Activated naive CD4-positive, alpha-beta T cell treated with anti-CD3 and anti-CD28 coated beads, Interleukin-2, amount 50 U/mL, for 16 hours (primary cell): ENCODE results near the gene SLCO3A1.
"Not testable (repeated sequence)": the region's sequence is repeated elsewhere in the genome, so short reads cannot be mapped to it uniquely, and the experiment has no call there.

Source experiments
- DNase-seq: peaks from one replicate; pipeline ENCODE4 v3.0.0-alpha.2; 2020

SLCO3A1 gene

GRCh38 chr15:92170897-92171296 lies 317.4 kb downstream of the SLCO3A1 start:
- no peak for DNase-seq

GRCh38 chr15:92178911-92179310 lies 325.4 kb downstream of the SLCO3A1 start:
- no peak for DNase-seq

- DNase-seq: no peak
Observed at GRCh38 chr15:92184142-92184541, 330.6 kb downstream of the SLCO3A1 start.

- DNase-seq: no peak
Observed at GRCh38 chr15:92184679-92185230, 331.2 kb downstream of the SLCO3A1 start.

GRCh38 chr15:92187975-92188374 lies 334.5 kb downstream of the SLCO3A1 start:
- no peak for DNase-seq

- DNase-seq: no peak
Observed at GRCh38 chr15:92189166-92189565, 335.7 kb downstream of the SLCO3A1 start.

GRCh38 chr15:92195241-92195640 lies 341.7 kb downstream of the SLCO3A1 start:
- DNase-seq: no peak

GRCh38 chr15:92196342-92196741 lies 342.8 kb downstream of the SLCO3A1 start:
- DNase-seq: no peak

GRCh38 chr15:92197746-92198145 lies 344.2 kb downstream of the SLCO3A1 start:
- DNase-seq: no peak

- DNase-seq: no peak
Observed at GRCh38 chr15:92200891-92201290, 347.4 kb downstream of the SLCO3A1 start.

GRCh38 chr15:92205255-92205739 lies 351.8 kb downstream of the SLCO3A1 start:
- no peak for DNase-seq

- not testable (repeated sequence) for DNase-seq
Observed at GRCh38 chr15:92207601-92208000, 354.1 kb downstream of the SLCO3A1 start.
